T47D (cell line): ENCODE data around the gene MAML2.

Experiments
- DNase-seq, 2 experiments: peaks; one replicate each; pipeline versions ENCODE4 v3.0.0 to v3.0.0-alpha.2; 2011 to 2012; ENCODE audit warnings: low read depth in 1 of 2, low spot score in 1 of 2
- JUND ChIP-seq: IDR thresholded peaks from 2 replicates; pipeline ENCODE4 v1.6.1; 2012; ENCODE audit warnings: low read depth
- in situ Hi-C: cut with HindIII; loops from 2 replicates; pipeline ENCODE4 v1.10.0; 2016; ENCODE audit warnings: low sequenced_read_pairs, low pct_unique_long_range_greater_than_20kb

The MAML2 gene

DNA sequence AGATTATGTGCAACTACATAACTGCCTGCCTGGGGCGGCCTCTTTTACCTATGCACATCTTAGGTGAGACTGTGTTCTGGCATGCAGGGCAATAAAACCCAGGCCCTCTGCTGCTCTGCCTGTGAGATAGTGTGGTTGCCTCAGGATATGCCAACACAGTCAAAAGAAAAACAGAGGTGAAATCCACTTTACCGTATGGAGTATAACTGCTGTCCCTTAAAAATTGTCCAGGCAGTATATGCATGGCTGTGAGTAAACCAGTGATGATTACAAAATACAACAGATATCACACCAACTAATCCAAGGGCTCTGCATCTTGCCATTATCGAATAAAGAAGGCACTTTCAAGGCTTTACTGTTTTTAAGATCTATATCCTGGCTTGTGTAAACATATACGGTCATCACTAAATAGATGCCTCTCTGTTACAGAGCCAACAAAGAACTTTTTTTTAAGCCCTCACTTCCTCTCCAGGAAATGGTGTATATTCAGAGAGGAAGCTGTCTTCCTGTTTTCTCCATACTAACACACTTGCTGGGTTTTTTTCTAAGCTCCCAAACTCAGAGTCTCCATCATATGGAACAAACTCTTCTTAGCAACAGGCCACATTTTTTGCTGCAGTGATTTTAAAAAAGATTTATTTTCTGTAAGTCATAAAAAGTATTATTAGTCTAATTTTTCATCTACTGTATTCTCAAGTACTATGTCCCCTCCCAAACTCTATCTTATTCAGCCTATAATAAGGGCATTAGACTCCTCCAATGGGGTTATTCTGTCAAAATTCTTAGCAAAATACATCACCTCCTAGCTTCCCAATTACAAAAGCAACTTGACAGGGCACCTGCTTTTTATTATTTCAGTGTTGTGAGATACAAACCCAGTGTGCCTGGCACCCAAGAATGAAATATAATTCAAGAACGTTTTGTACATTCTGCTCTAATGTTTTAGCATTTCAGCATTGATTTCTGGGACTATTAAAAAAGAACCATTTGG lies 135.2 kb downstream of the MAML2 start:
- no peak for TF ChIP-seq JUND
- peak in 1 of 2 experiments; percentile 53 for DNase-seq
- in situ Hi-C loops = no loop called here

DNA sequence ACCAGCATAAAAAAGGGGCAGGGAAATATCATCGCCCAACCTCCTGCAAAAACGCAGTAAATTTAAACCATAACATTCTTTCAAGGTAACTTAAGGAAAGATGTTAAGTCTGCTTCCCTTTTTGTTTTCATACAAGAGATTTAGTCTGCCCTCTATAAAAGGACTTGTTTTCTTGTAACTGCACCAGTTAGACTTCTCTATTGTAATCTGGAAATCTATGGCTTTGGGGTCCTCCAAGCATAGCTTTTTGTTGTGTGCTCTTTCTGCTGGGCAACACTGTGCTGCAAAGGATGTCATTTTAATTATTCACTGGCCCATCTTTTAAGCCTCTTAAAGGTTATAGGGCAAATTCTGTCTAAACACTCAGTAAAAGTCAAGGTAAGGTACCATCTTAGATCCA lies 136.0 kb downstream of the MAML2 start:
- no peak for TF ChIP-seq JUND
- no peak for DNase-seq
- in situ Hi-C loops = no loop called here

DNA sequence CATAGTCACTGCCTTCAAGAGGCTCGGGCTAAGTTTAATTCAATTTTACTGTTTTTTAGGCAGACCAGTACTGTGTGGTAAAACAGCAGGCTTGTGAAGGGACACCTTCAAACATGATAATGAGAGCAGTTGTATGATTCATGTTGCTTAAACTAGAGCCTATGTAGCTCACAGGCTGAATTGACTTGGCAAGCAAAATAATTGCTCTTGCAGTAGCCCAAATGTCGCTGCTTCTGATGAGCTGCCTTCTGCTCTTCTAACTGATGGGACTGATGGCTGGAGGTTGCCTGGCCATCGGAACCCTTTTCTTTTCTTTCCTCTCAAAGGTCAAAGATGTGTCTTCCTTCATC lies 137.6 kb downstream of the MAML2 start:
- in situ Hi-C loops = no loop called here
- DNase-seq = no peak
- no peak for TF ChIP-seq JUND

DNA sequence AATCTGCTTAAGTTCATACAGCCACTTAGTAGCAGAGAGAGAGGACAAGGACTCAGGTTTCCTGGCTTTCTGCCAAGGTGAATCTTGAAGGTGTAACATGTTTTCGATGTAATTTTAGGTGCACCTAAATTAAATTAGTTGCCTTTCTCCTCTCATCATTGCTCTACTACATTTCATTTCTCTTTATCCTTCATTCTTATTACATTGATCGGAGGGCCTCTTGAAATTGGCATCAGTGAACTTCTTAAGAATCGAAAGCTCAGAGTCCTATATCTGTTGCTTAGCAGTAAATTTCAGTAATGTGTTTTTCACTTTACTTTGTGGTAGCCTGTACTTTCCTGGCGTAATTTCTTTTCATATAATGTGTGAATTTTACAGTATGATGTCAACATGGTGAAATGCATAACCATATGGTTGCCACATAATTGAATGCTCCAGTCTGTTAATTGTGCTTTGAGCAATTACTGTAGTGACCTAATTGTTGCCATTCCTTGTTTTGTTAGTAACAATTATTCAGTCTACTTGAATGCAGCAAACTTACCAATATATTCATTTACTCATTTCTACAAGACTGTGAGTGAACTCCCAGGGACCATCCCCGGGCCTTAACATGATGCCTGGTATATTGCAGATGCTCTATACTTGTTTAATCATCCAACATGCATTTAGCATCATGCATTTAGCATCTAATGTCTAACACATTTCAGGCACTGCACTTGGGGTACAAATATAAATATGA lies 138.1 kb downstream of the MAML2 start:
- in situ Hi-C loops = no loop called here
- no peak for DNase-seq
- no peak for TF ChIP-seq JUND

DNA sequence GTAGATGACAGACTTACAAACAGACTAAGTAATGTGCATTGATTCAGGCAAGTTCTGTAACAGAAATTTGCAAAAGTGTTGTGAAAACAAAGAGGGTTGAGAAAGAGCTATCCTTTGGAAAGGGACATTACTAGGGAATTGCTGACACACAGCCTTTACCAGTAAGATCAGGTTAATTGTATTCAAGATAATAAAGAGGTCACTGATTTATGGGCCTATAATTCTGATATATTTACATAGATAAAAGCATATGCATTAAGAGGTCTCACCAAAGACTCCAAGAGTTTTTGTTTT lies 138.7 kb downstream of the MAML2 start:
- in situ Hi-C loops = no loop called here
- DNase-seq = no peak
- no peak for TF ChIP-seq JUND

DNA sequence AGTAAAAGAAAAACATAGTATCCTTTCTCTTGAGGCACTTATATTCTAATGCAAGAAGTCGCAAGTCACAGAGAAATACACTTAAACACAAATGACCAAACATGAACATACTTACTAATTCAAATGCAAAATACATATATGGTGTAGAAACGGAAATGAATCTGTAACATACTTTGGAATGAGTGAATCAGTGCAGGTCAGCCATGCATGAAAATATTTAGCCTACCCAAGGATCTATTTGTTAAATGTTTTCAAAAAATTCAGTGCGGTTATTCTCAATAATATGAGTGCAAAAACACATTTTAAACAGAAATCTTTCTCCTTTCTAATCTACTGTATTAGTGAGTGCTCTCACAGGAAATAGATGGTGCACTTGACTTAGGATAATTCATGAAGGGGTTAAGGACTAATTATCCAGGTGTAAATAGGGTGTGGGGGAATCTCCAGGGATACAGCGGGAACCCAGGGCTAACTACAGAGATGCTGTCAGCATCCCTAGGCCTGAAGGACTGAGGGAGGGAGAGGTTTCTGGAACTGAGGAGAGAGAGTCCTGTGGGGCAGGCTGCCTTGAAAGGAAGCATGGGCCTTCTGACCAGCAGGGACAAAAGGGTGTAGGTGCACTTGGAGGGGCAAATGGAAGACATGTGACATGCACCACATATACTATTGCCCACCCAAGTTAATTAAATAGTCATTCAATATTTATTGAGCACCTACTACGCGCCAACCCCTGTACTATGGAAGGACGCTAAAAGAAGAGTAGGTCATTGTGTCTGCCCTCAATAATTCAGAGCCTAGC lies 139.2 kb downstream of the MAML2 start:
- TF ChIP-seq JUND = no peak
- no peak for DNase-seq
- in situ Hi-C loops = no loop called here

DNA sequence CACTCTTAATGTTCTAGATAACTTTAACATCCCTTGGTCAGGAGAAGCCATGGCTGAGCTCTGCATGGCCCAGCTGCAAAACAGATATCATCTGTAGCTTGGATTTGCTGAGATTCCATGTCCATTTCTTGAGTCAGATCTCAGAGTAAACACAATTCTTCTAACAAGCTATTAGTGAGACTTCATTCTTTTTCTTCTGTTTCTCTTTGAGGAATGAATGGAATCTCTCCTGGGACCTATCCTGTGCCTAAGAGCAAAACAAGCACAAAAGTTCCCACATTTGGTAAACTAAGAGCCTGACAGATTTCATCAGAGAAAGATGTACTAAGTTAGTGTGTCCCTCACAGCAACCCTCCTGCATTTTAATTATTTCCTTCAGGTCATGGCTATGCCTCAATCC lies 142.8 kb downstream of the MAML2 start:
- in situ Hi-C loops = no loop called here
- peak in 1 of 2 experiments; percentile 67 for DNase-seq
- no peak for TF ChIP-seq JUND

DNA sequence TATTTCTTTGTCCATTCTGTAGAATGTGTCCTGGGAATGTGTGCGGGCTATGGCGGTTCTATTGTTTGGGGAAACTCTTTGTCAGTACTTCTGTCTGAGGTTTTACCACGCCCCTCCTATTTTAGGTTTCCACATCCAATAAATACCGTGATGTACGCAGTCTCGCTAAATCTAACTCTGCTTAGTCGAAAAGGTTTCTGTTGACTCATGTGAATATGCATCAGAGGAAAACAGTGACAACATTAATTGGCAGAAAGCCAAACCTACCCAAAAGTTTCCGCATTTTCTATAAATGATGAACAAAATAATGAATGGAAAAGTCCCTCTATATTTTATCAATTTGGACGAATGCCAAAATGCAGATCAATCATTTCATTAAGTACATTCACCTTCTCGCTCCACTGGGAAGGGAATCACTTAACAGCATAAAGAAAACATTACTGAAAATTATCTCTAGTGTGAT lies 143.4 kb downstream of the MAML2 start:
- peak in 1 of 2 experiments; percentile 14 for DNase-seq
- no peak for TF ChIP-seq JUND

DNA sequence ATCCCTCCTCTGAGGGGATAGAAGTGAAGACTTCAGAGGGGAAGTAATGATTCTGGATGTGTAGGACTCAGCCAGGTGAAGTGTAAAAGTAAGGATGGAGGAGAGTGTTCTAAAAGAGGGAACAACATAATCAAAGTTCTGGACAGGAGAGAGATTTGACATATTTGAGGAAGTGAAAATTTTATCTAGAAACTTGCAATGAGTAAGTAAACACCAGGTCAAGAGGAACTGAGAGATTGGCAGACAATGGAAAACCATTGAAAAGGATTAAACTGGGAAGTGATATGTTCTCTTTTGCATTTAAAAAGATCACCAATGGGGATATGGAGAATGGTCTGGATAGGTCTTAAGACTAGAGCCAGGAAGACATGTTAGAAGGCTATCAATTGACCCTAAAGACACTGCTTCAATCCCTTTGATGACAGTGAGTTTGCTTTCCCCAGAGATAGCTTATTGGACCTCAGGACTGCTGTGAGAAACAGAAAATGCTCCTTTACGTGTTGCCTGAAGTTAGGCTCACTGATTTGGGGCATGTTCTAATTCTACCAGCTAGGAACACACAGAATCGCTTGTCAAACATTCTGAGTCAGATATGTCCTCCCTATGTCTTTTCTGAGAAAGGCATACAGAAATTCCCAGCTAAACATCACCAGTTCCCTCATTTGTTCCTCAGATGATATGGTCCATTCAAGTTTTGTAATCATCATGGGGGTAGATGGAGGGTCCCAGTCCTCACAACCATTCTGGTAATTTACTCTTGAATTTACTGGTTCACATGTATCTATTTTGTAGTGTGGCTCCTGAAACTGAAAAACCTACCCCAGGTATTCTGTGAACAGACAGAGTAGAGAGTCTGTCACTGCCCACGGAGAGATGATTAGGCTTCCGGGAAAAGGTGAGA lies 144.9 kb downstream of the MAML2 start:
- no peak for TF ChIP-seq JUND
- in situ Hi-C loops = no loop called here
- no peak for DNase-seq

More for the DNA sequence above, 143.4 kb downstream of the MAML2 start:
- in situ Hi-C loops = no loop called here

DNA sequence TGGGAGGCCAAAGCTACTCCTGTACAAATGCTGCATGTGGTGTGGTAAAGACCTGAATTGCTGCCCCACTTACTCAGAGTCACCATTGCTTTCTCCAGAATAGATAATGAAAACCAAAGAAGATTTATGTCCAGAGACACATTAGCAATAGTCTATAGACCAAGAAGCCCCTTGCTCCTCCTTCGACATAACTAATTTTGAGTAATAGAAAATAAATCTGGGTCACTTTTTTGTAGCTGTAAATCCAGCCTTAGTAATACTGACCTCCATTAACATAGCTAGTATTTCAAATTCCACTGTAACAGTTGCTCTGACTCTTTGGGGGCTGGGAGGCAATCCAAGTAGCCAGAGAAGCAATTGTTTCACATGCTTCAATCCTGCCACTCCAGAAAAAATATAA lies 145.9 kb downstream of the MAML2 start:
- DNase-seq = no peak
- in situ Hi-C loops = no loop called here
- no peak for TF ChIP-seq JUND

DNA sequence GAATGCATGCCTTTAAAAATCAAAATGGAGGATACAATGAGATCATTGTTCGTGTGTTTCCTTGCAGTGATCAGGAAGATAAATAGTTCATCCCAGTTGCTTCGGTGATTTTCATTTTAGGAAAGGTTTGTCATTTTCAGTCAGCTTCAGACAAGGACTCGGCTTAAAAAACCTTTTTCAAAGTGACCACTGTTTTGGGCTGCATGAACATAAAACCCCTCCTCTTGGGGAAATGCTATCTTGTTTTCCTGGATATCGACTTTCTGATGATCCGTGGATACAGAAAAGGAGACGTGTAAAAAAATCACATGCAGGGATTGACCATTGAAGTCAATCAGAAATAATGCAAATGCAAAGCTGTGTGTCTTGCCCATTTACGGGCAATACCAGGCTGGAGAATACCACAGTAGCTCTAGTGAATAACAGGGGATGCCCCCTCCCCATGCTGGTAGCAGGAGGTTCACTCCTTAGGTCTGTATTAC lies 146.8 kb downstream of the MAML2 start:
- DNase-seq = no peak
- TF ChIP-seq JUND = no peak
- in situ Hi-C loops = no loop called here
